ENCODE results near the gene PRKCE. TPM values are rescaled to one million over a fixed set of nuclear protein-coding genes. Genes with fewer than 3 reads are reported as not detected.

Gene PRKCE
- total and polyA plus RNA-seq, 2 experiments from 2014 or later: 0.94 to 1.2 TPM

DNA sequence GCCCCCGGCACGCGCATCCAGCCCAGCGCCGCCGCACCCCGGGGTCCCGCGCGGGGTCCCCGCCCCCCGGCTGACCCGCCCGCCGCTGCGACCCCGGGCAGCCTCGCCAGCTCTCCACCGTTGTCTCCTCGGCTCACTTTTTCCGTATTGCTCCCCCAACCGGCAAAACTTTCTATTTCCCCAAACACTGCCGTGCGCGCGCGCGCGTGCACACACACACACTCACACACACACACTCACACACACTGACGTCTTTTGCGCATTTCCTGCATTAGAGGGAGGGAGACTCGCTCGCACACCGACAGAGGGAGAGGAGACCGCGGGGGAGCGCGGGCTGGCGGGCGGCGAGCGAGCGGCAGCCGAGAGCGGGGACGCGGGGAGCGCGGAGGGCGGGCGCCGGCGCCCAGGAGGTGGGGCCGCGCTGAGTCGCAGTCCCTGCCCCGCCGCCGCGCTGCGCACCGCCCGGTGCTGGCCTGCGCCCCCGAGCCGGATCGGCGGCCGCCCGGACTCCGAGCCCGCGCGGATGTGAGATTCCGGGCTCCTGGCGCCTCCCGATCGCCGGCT is 542 bp upstream of the PRKCE start:
- H3K9me3 Mint-ChIP-seq: no peaks in the 10 kb centered on the region; the same call in 2 of the 3 replicates
- Histone ChIP-seq H3F3A (replicated peaks; ENCODE audit: low read depth) (0 out of 2 replicates have a peak, but pooled peaks cover 2% of the 10 kb centered on the region), H3K79me2 (replicated peaks; ENCODE audit: insufficient read depth) (no peaks in the 10 kb centered on the region), H2AFZ (peak overlapping the region; percentile 98), H3K4me3 (peak overlapping the region; percentile 84), H3K36me3 (ENCODE audit: insufficient read depth) (no peaks in the 10 kb centered on the region), H3K27ac (ENCODE audit: low read depth) (no peak overlapping the region), H4K20me1 (replicated peaks; ENCODE audit: insufficient read depth) (no peaks in the 10 kb centered on the region), H3K9me2 (ENCODE audit: insufficient read depth) (no peaks in the 10 kb centered on the region), H3K27me3 (ENCODE audit: insufficient read depth) (peaks cover 84% of the 10 kb centered on the region), H3K4me2 (peak overlapping the region; percentile 93), H3K4me1 (ENCODE audit: insufficient read depth) (peaks cover 13% of the 10 kb centered on the region)
- H3K36me3 Mint-ChIP-seq (ENCODE audit: low read depth): peaks cover 2% of the 10 kb centered on the region; the same call in 1 of the 3 replicates
- H3K27me3 Mint-ChIP-seq (ENCODE audit: insufficient read depth, low read depth, poor library complexity): peaks cover 59% of the 10 kb centered on the region
- H3K27ac Mint-ChIP-seq: no peak overlapping the region
- TF ChIP-seq STAT1 (IDR thresholded peaks at IDR 0.05; ENCODE audit: unreplicated experiment) (no peak), NANOG (IDR thresholded peaks at IDR 0.05; ENCODE audit: borderline replicate concordance) (no peak), JUNB (IDR thresholded peaks at IDR 0.05; ENCODE audit: unreplicated experiment) (no peak), CTCF (conservative IDR thresholded peaks at IDR 0.05; ENCODE audit: low read depth in 2 of 2) (peak in 1 of 2 experiments; percentile 49; a peak in 2 of 4 replicates), ZNF331 (CRISPR knock-in tag; IDR thresholded peaks at IDR 0.05; ENCODE audit: low read depth) (no peak), REST (IDR thresholded peaks at IDR 0.05; ENCODE audit: unreplicated experiment) (no peak), POLR2AphosphoS5 (IDR thresholded peaks at IDR 0.05; ENCODE audit: low read depth) (0 out of 2 replicates have a peak, but pooled peaks have one; percentile 34), ZNF114 (CRISPR knock-in tag; IDR thresholded peaks at IDR 0.05) (no peak), EZH2phosphoT487 (IDR thresholded peaks at IDR 0.05; ENCODE audit: unreplicated experiment) (no peak), ZNF462 (CRISPR knock-in tag; IDR thresholded peaks at IDR 0.05) (no peak), EZH2 (IDR thresholded peaks at IDR 0.05; ENCODE audit: low read depth, unreplicated experiment) (peak; percentile 39), CREB1 (CRISPR knock-in tag; IDR thresholded peaks at IDR 0.05; ENCODE audit: low read depth) (peak; percentile 81)
- TF ChIP-seq, protein P1, sequence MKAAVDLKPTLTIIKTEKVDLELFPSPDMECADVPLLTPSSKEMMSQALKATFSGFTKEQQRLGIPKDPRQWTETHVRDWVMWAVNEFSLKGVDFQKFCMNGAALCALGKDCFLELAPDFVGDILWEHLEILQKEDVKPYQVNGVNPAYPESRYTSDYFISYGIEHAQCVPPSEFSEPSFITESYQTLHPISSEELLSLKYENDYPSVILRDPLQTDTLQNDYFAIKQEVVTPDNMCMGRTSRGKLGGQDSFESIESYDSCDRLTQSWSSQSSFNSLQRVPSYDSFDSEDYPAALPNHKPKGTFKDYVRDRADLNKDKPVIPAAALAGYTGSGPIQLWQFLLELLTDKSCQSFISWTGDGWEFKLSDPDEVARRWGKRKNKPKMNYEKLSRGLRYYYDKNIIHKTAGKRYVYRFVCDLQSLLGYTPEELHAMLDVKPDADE (IDR thresholded peaks at IDR 0.05): no peak
- peak overlapping the region; percentile 95 for H3K4me3 Mint-ChIP-seq
- peak; percentile 87 for DNase-seq (ENCODE audit: low spot score)
- ATAC-seq: peak; percentile 71
- peaks cover 15% of the 10 kb centered on the region for H3K4me1 Mint-ChIP-seq
